Measurements from ENCODE around the gene NEU2.

NEU2 gene

DNA sequence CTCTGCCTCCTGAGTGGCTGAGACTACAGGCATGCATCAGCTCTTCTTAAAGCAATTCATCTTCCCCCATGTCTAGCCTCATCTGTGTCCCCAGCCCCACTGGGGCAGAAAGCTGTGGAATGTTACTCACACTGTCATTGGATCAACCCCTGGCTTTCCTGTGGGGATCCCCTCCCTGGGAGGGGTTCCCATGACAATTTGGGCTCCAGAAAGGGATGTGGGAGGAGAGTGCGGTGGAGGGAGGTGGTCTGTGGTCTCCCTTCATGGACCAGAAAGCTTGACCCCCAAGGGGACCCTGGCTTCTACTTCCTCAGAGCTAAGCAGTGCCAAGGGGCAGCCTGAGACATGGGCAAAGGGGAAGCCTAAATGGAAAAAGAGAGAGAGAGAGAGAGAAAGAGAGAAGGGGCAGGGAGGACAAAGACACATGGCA, 20.8 kb upstream of the NEU2 start:
- TF ChIP-seq, protein P1, sequence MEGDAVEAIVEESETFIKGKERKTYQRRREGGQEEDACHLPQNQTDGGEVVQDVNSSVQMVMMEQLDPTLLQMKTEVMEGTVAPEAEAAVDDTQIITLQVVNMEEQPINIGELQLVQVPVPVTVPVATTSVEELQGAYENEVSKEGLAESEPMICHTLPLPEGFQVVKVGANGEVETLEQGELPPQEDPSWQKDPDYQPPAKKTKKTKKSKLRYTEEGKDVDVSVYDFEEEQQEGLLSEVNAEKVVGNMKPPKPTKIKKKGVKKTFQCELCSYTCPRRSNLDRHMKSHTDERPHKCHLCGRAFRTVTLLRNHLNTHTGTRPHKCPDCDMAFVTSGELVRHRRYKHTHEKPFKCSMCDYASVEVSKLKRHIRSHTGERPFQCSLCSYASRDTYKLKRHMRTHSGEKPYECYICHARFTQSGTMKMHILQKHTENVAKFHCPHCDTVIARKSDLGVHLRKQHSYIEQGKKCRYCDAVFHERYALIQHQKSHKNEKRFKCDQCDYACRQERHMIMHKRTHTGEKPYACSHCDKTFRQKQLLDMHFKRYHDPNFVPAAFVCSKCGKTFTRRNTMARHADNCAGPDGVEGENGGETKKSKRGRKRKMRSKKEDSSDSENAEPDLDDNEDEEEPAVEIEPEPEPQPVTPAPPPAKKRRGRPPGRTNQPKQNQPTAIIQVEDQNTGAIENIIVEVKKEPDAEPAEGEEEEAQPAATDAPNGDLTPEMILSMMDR (IDR thresholded peaks at IDR 0.05; ENCODE audit: insufficient read depth, low read length, poor library complexity, severe bottlenecking): no peak
- H3K36me3 ChIP-seq (ENCODE audit: control insufficient read depth, insufficient read depth, low read length): no peaks in the 10 kb centered on the region
- DNase-seq (ENCODE audit: extremely low read depth, insufficient read length): no peak
- H3K4me3 ChIP-seq (replicated peaks; ENCODE audit: low read depth, low read length): no peak overlapping the region
- H3K27me3 ChIP-seq (replicated peaks; ENCODE audit: control insufficient read depth, insufficient read depth, low read length): no peaks in the 10 kb centered on the region; the same call in 1 of the 2 replicates

DNA sequence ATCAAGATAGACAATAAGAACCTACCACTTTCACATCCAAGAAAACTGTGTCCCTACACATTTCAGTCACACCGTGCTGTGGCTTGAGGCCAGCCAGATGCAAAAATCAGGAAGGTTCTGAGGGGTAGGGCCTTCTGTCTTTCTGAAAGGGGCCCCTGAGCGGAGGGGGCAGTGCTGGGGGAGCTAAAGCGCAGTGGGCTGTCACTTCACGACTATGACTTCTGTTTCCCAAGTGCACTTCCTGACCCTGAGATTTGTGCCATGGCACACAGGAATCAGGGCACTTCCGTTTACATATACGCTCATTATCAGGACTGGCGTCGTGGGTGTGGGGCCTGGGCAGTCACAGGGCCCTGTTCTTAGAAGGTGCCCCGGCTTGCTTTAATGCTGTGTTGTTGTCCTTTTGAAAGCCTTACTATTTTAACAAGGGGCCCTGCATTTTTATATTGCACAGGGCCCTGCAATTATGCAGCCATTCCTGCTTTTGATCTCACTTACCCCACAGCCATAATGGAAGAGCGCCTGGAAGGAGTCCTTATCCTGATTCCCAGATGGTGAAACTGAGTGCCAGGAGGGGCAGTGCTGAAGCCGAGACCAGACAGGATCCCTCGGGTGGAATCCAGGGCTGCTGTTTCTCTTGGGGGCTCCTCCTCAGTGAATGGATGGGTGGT, 20.0 kb upstream of the NEU2 start:
- Histone ChIP-seq H3K27me3 (replicated peaks; ENCODE audit: control insufficient read depth, insufficient read depth, low read length) (no peaks in the 10 kb centered on the region; the same call in 1 of the 2 replicates), H3K4me3 (replicated peaks; ENCODE audit: low read depth, low read length) (no peak overlapping the region), H3K36me3 (ENCODE audit: control insufficient read depth, insufficient read depth, low read length) (no peaks in the 10 kb centered on the region)
- TF ChIP-seq, protein P1 (IDR thresholded peaks at IDR 0.05; ENCODE audit: insufficient read depth, low read length, poor library complexity, severe bottlenecking): no peak
- no peak for DNase-seq (ENCODE audit: extremely low read depth, insufficient read length)

DNA sequence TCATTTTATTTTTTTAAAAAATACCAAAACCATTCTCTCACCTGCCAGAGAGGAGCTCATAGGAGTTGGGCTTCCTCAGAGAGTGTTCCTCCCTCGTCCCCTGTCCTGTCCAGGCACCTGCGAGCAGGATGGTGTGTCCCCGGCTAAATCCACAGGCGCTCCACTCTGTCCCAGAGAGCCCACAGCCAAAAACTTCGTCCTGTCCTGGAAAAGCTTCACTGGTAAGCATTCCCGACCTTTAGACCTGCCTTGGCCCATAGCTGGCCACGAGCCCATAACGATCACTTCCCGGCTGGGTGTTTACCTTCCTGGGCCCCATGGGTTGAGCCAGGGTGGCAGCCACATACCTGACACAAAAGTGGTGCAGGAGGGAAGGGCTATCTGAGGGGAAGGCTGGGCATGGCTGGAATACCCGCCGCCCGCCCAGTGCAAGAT, 19.4 kb upstream of the NEU2 start, which contains the start of gene NGEF:
TSS of gene NGEF (minus strand) at position 230 of the 435 bp plus-strand sequence. CDS start 38,366 bp downstream, outside the sequence.
- Histone ChIP-seq H3K36me3 (ENCODE audit: control insufficient read depth, insufficient read depth, low read length) (no peaks in the 10 kb centered on the region), H3K4me3 (replicated peaks; ENCODE audit: low read depth, low read length) (no peak within 1 kb of the TSS), H3K27me3 (replicated peaks; ENCODE audit: control insufficient read depth, insufficient read depth, low read length) (no peaks in the 10 kb centered on the region)
- DNase-seq (ENCODE audit: extremely low read depth, insufficient read length): no peak
- TF ChIP-seq, protein P1 (IDR thresholded peaks at IDR 0.05; ENCODE audit: insufficient read depth, low read length, poor library complexity, severe bottlenecking): no peak

DNA sequence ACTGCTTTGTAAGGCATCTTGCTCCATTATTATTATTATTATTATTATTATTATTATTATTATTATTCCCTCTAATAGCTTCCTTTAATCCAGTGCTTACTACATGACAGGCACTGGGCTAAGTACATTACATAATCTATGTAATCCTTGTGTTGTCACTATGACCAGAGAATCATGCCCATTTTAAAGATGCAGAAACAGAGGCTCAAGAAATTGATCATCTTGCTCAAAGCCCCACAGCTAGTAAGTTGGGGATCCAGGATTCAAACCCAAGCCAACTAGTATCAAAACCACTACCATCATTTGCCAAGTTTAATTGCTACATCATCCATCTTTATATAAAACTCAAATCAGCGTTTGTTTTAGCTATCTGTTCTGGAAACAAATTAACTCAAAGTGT, 18.8 kb upstream of the NEU2 start:
- Histone ChIP-seq H3K36me3 (ENCODE audit: control insufficient read depth, insufficient read depth, low read length) (no peaks in the 10 kb centered on the region), H3K4me3 (replicated peaks; ENCODE audit: low read depth, low read length) (no peak overlapping the region), H3K27me3 (replicated peaks; ENCODE audit: control insufficient read depth, insufficient read depth, low read length) (no peaks in the 10 kb centered on the region)
- TF ChIP-seq, protein P1 (IDR thresholded peaks at IDR 0.05; ENCODE audit: insufficient read depth, low read length, poor library complexity, severe bottlenecking): no peak
- no peak for DNase-seq (ENCODE audit: extremely low read depth, insufficient read length)

DNA sequence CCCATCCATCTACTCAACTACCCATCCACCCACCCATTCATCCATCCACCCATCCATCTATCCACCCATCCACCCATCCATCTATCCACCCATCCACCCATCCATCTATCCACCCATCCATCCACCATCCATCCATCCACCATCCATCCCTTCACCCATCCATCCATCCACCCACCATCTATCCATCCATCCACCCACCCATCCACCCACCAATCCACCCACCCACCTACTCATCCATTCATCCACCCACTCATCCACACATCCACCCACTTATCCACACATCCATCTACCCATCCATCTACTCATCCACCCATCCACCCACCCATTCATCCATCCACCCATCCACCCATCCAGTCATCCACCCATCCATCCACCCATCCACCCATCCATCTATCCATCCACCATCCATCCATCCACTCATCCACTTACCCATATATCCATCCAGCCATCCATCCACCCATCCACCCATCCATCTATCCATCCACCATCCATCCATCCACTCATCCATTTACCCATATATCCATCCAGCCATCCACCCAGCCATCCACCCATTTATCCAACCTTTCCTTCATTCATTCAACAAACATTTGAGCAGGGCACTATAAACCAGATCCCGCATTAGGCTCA, 17.3 kb upstream of the NEU2 start:
- Histone ChIP-seq H3K4me3 (replicated peaks; ENCODE audit: low read depth, low read length) (no peak overlapping the region), H3K36me3 (ENCODE audit: control insufficient read depth, insufficient read depth, low read length) (no peaks in the 10 kb centered on the region), H3K27me3 (replicated peaks; ENCODE audit: control insufficient read depth, insufficient read depth, low read length) (no peaks in the 10 kb centered on the region)
- no peak for DNase-seq (ENCODE audit: extremely low read depth, insufficient read length)
- TF ChIP-seq, protein P1 (IDR thresholded peaks at IDR 0.05; ENCODE audit: insufficient read depth, low read length, poor library complexity, severe bottlenecking): no peak

All from GM06990 (cell line).